Trophoblast cell (in vitro differentiated cells and primary cell): Measurements from ENCODE around the gene CNTN3.

Experiments used
- DNase-seq, 2 donors: peaks; one replicate each; pipeline ENCODE4 v3.0.0-alpha.2; 2016
- H2AFZ ChIP-seq: 2 replicates; pipeline ENCODE4 v1.6.1; 2013; ENCODE audit warnings: low read length, moderate library complexity, mild to moderate bottlenecking; ENCODE audit not compliant: insufficient read depth, poor library complexity
- H2AK5ac ChIP-seq: 2 replicates; pipeline ENCODE4 v1.6.1; 2013; ENCODE audit warnings: mild to moderate bottlenecking, low read length
- H2BK120ac ChIP-seq: 2 replicates; pipeline ENCODE4 v1.6.1; 2013; ENCODE audit warnings: low read length, mild to moderate bottlenecking, moderate library complexity; ENCODE audit not compliant: insufficient read depth, poor library complexity
- H2BK12ac ChIP-seq: 2 replicates; pipeline ENCODE4 v1.6.1; 2013; ENCODE audit warnings: mild to moderate bottlenecking, low read length, moderate library complexity
- H2BK5ac ChIP-seq: 2 replicates; pipeline ENCODE4 v1.6.1; 2013; ENCODE audit warnings: low read length, low read depth, moderate library complexity, mild to moderate bottlenecking; ENCODE audit not compliant: poor library complexity
- H3K14ac ChIP-seq: 2 replicates; pipeline ENCODE4 v1.6.1; 2013; ENCODE audit warnings: mild to moderate bottlenecking, low read length
- H3K18ac ChIP-seq: 2 replicates; pipeline ENCODE4 v1.6.1; 2013; ENCODE audit warnings: mild to moderate bottlenecking, low read length
- H3K23ac ChIP-seq: 2 replicates; pipeline ENCODE4 v1.6.1; 2013; ENCODE audit warnings: low read length
- H3K27ac ChIP-seq: 2 replicates; pipeline ENCODE4 v1.5.1; 2013; ENCODE audit warnings: low read depth, mild to moderate bottlenecking, inconsistent platforms, low read length, moderate library complexity
- H3K27me3 ChIP-seq: 2 replicates; pipeline ENCODE4 v1.6.1; 2013; ENCODE audit warnings: inconsistent platforms, mild to moderate bottlenecking, low read length, moderate library complexity; ENCODE audit not compliant: insufficient read depth
- H3K36me3 ChIP-seq, 2 experiments: 1 replicate in 1 of 2; 2 replicates in 1 of 2; pipeline ENCODE4 v1.6.1; 2013; ENCODE audit warnings: low read length in 2 of 2, mild to moderate bottlenecking in 2 of 2, moderate library complexity in 1 of 2; ENCODE audit not compliant: insufficient read depth in 2 of 2, control insufficient read depth in 1 of 2
- H3K4ac ChIP-seq: 2 replicates; pipeline ENCODE4 v1.6.1; 2013; ENCODE audit warnings: low read depth, mild to moderate bottlenecking, low read length, moderate library complexity
- H3K4me1 ChIP-seq, 2 experiments: 1 replicate in 1 of 2; 2 replicates in 1 of 2; pipeline ENCODE4 v1.6.1; 2013; ENCODE audit warnings: low read length in 2 of 2, mild to moderate bottlenecking in 2 of 2, moderate library complexity in 1 of 2; ENCODE audit not compliant: insufficient read depth in 2 of 2, control insufficient read depth in 1 of 2
- H3K4me2 ChIP-seq: 2 replicates; pipeline ENCODE4 v1.6.1; 2013; ENCODE audit warnings: inconsistent platforms, mild to moderate bottlenecking, low read length, moderate library complexity
- H3K4me3 ChIP-seq: 2 replicates; pipeline ENCODE4 v1.5.1; 2013; ENCODE audit warnings: mild to moderate bottlenecking, low read depth, low read length, inconsistent platforms
- H3K79me1 ChIP-seq: one replicate; pipeline ENCODE4 v1.6.1; 2013; ENCODE audit warnings: low read length
- H3K79me2 ChIP-seq: 2 replicates; pipeline ENCODE4 v1.6.1; 2013; ENCODE audit warnings: low read length, mild to moderate bottlenecking; ENCODE audit not compliant: control insufficient read depth, insufficient read depth, poor library complexity
- H3K9ac ChIP-seq: 2 replicates; pipeline ENCODE4 v1.6.1; 2013; ENCODE audit warnings: mild to moderate bottlenecking, low read length
- H3K9me3 ChIP-seq: 2 replicates; pipeline ENCODE4 v1.6.1; 2013; ENCODE audit warnings: low read depth, mild to moderate bottlenecking, control low read depth, inconsistent platforms, low read length; ENCODE audit not compliant: insufficient read depth
- H4K12ac ChIP-seq: 2 replicates; pipeline ENCODE4 v1.6.1; 2013; ENCODE audit warnings: low read depth, mild to moderate bottlenecking, low read length, moderate library complexity
- H4K8ac ChIP-seq: 2 replicates; pipeline ENCODE4 v1.6.1; 2013; ENCODE audit warnings: low read depth, mild to moderate bottlenecking, low read length, moderate library complexity
- H4K91ac ChIP-seq: one replicate; pipeline ENCODE4 v1.6.1; 2013; ENCODE audit warnings: low read depth, mild to moderate bottlenecking, low read length, moderate library complexity
- WGBS: extraction: QIAGEN DNeasy Blood & Tissue Kit; methylation state at CpG from one replicate; pipeline ENCODE4 v1.1.7; 2013; ENCODE audit warnings: missing lambda C conversion rate; ENCODE audit not compliant: insufficient read length, insufficient coverage; ENCODE audit errors: extremely low coverage; 5-methylcytosine and 5-hydroxymethylcytosine counted together

The CNTN3 gene

DNA sequence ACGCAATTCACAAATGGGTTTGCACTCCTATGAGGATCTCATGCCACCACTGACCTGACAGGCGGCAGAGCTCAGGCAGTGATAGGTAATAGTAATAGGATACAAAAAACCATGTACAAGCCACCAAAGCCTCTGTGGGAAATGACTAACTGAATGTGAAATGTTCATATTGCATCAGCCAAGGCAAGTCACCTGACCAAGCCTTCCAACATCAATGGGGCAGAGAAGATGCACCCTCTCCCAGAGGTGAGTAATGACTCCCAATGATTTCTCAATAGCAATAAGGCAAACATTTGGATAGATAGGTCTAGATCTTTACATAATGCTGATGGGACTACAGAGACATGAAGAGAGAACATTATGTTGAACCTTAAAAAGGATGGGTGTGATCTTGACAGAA lies 14.9 kb downstream of the CNTN3 start:
- Histone ChIP-seq H3K9ac (no peak overlapping the region), H2AFZ (no peak overlapping the region), H4K91ac (no peak overlapping the region), H3K23ac (no peak overlapping the region), H4K8ac (no peak overlapping the region), H2BK5ac (no peak overlapping the region), H3K9me3 (no peaks in the 10 kb centered on the region), H3K4me3 (no peak overlapping the region), H2BK12ac (no peak overlapping the region), H3K36me3 (no peaks in the 10 kb centered on the region), H3K27me3 (no peaks in the 10 kb centered on the region), H3K27ac (no peak overlapping the region), H3K14ac (no peak overlapping the region), H3K79me1 (no peaks in the 10 kb centered on the region), H2AK5ac (no peak overlapping the region), H2BK120ac (no peak overlapping the region), H3K18ac (no peak overlapping the region), H4K12ac (no peak overlapping the region), H3K79me2 (no peaks in the 10 kb centered on the region), H3K4me1 (no peaks in the 10 kb centered on the region), H3K4me2 (no peak overlapping the region), H3K4ac (no peak overlapping the region)
- no peak for DNase-seq
- WGBS = no CpG with 5 or more reads among the region's 2 CpGs

- H3K9me3 ChIP-seq = no peaks in the 10 kb centered on the region
- H3K4ac ChIP-seq = no peak overlapping the region
- H3K18ac ChIP-seq = no peak overlapping the region
- H2BK12ac ChIP-seq = no peak overlapping the region
- no peak overlapping the region for H4K91ac ChIP-seq
- H2AFZ ChIP-seq = no peak overlapping the region
- no peak overlapping the region for H2BK5ac ChIP-seq
- H3K27me3 ChIP-seq = no peaks in the 10 kb centered on the region
- no peak overlapping the region for H4K12ac ChIP-seq
- H2BK120ac ChIP-seq = no peak overlapping the region
- DNase-seq = no peak
- H3K4me3 ChIP-seq = no peak overlapping the region
- no CpG with 5 or more reads among the region's 3 CpGs for WGBS
- H3K4me2 ChIP-seq = no peak overlapping the region
- no peak overlapping the region for H4K8ac ChIP-seq
- no peak overlapping the region for H3K27ac ChIP-seq
- H2AK5ac ChIP-seq = no peak overlapping the region
- H3K4me1 ChIP-seq = no peaks in the 10 kb centered on the region
- no peak overlapping the region for H3K9ac ChIP-seq
- H3K23ac ChIP-seq = no peak overlapping the region
- H3K36me3 ChIP-seq = no peaks in the 10 kb centered on the region
- no peaks in the 10 kb centered on the region for H3K79me2 ChIP-seq
- H3K79me1 ChIP-seq = no peaks in the 10 kb centered on the region
- H3K14ac ChIP-seq = no peak overlapping the region
Observed at GRCh38 chr3:74593152-74593551, 21.3 kb downstream of the CNTN3 start.

DNA sequence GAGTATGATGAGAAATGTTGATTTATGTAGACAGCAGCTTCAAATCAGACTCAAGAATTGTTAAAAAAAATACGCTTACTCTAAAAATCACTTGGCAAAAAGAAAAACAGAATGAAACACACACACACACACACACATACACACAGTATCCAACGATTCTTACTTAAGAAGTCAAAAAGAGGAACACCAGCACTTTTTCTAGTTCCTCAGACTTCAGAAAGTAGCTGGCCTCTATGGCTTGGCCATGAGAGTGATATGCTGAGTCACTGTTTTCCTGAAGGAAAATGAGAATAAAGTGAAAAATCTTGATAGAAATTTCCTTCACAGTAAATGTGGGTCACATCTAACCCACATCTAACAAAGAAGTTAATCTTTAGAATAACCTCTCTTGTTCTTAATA lies 22.1 kb downstream of the CNTN3 start:
- Histone ChIP-seq H4K12ac (no peak overlapping the region), H3K14ac (no peak overlapping the region), H3K79me2 (no peaks in the 10 kb centered on the region), H3K18ac (no peak overlapping the region), H4K8ac (no peak overlapping the region), H3K9ac (no peak overlapping the region), H3K4ac (no peak overlapping the region), H3K36me3 (no peaks in the 10 kb centered on the region), H2AFZ (no peak overlapping the region), H3K27me3 (no peaks in the 10 kb centered on the region), H3K4me3 (no peak overlapping the region), H2BK5ac (no peak overlapping the region), H3K23ac (no peak overlapping the region), H2BK12ac (no peak overlapping the region), H3K4me1 (no peaks in the 10 kb centered on the region), H2BK120ac (no peak overlapping the region), H3K4me2 (no peak overlapping the region), H3K27ac (no peak overlapping the region), H3K9me3 (no peaks in the 10 kb centered on the region), H3K79me1 (no peaks in the 10 kb centered on the region), H4K91ac (no peak overlapping the region), H2AK5ac (no peak overlapping the region)
- WGBS = no CpG with 5 or more reads among the region's 2 CpGs
- no peak for DNase-seq

- Histone ChIP-seq H3K36me3 (no peaks in the 10 kb centered on the region), H2BK5ac (no peak overlapping the region), H3K4me1 (no peaks in the 10 kb centered on the region), H3K9ac (no peak overlapping the region), H3K4ac (no peak overlapping the region), H4K12ac (no peak overlapping the region), H3K4me3 (no peak overlapping the region), H4K8ac (no peak overlapping the region), H3K18ac (no peak overlapping the region), H2AK5ac (no peak overlapping the region), H2AFZ (no peak overlapping the region), H3K9me3 (no peaks in the 10 kb centered on the region), H3K23ac (no peak overlapping the region), H2BK120ac (no peak overlapping the region), H3K79me1 (no peaks in the 10 kb centered on the region), H3K27ac (no peak overlapping the region), H4K91ac (no peak overlapping the region), H3K14ac (no peak overlapping the region), H3K4me2 (no peak overlapping the region), H3K27me3 (no peaks in the 10 kb centered on the region), H3K79me2 (no peaks in the 10 kb centered on the region), H2BK12ac (no peak overlapping the region)
- no peak for DNase-seq
Observed at GRCh38 chr3:74591946-74592345, 22.5 kb downstream of the CNTN3 start.

DNA sequence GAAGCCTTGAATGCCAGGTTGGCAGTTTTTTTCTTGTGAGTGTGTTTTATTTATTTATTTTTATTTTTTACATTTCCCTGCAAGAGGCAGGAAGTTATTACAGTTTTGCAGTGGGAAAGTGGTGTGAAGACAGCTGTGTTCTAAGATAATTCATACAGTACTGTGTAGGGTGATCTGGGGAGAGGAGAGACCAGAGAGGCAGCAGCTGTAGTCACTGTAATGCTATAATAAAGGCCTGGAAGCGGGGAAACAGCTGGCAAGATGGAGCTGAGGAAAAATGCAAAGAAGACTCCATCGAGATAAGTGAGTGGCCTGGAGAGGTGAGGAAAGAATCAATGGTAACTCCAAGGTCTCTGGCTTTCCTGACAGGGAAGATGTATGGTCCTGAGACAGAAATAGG lies 23.1 kb downstream of the CNTN3 start:
- no peak overlapping the region for H2AFZ ChIP-seq
- no peak overlapping the region for H3K9ac ChIP-seq
- H3K4me3 ChIP-seq = no peak overlapping the region
- no peak for DNase-seq
- no peaks in the 10 kb centered on the region for H3K9me3 ChIP-seq
- H3K79me1 ChIP-seq = no peaks in the 10 kb centered on the region
- H3K18ac ChIP-seq = no peak overlapping the region
- H3K23ac ChIP-seq = no peak overlapping the region
- H3K36me3 ChIP-seq = no peaks in the 10 kb centered on the region
- no peak overlapping the region for H2AK5ac ChIP-seq
- H3K4me2 ChIP-seq = no peak overlapping the region
- H2BK120ac ChIP-seq = no peak overlapping the region
- no peak overlapping the region for H3K4ac ChIP-seq
- H3K27ac ChIP-seq = no peak overlapping the region
- H3K79me2 ChIP-seq = no peaks in the 10 kb centered on the region
- no peak overlapping the region for H4K91ac ChIP-seq
- H4K8ac ChIP-seq = no peak overlapping the region
- H3K27me3 ChIP-seq = no peaks in the 10 kb centered on the region
- no peak overlapping the region for H4K12ac ChIP-seq
- no peak overlapping the region for H2BK5ac ChIP-seq
- H3K4me1 ChIP-seq = no peaks in the 10 kb centered on the region
- H3K14ac ChIP-seq = no peak overlapping the region
- no CpG with 5 or more reads among the region's 2 CpGs for WGBS
- no peak overlapping the region for H2BK12ac ChIP-seq
